Measurements from ENCODE around the gene DIO2.

DIO2 gene

GRCh38 chr14:80211153-80212022 lies at the start of gene DIO2:
TSS of gene DIO2 (minus strand) at chr14:80211504. CDS start at chr14:80211472, 32 bp downstream.
- DNase-seq (ENCODE audit: low read depth in 3 of 3, low spot score in 1 of 3): no peak

GRCh38 chr14:80260645-80261044 lies 49.3 kb upstream of the DIO2 start:
- DNase-seq (ENCODE audit: low read depth in 3 of 3, low spot score in 1 of 3): no peak

- no peak for DNase-seq (ENCODE audit: low read depth in 3 of 3, low spot score in 1 of 3)
These were observed 28.3 kb upstream of the DIO2 start for GRCh38 chr14:80239631-80240030.

GRCh38 chr14:80237143-80237542 lies 25.8 kb upstream of the DIO2 start:
- DNase-seq (ENCODE audit: low read depth in 3 of 3, low spot score in 1 of 3): no peak

GRCh38 chr14:80233470-80234089 lies 22.3 kb upstream of the DIO2 start:
- no peak for DNase-seq (ENCODE audit: low read depth in 3 of 3, low spot score in 1 of 3)

- DNase-seq (ENCODE audit: low read depth in 3 of 3, low spot score in 1 of 3): no peak
These were observed 20.4 kb upstream of the DIO2 start for GRCh38 chr14:80231702-80232101.

- DNase-seq (ENCODE audit: low read depth in 3 of 3, low spot score in 1 of 3): no peak
These were observed 12.6 kb upstream of the DIO2 start for GRCh38 chr14:80223696-80224465.

GRCh38 chr14:80216818-80217217 lies 5.5 kb upstream of the DIO2 start:
- no peak for DNase-seq (ENCODE audit: low read depth in 3 of 3, low spot score in 1 of 3)

- no peak for DNase-seq (ENCODE audit: low read depth in 3 of 3, low spot score in 1 of 3)
These were observed 4.7 kb upstream of the DIO2 start for GRCh38 chr14:80215756-80216581.

GRCh38 chr14:80215081-80215480 lies 3.8 kb upstream of the DIO2 start:
- no peak for DNase-seq (ENCODE audit: low read depth in 3 of 3, low spot score in 1 of 3)

GRCh38 chr14:80213602-80214001 lies 2.3 kb upstream of the DIO2 start:
- no peak for DNase-seq (ENCODE audit: low read depth in 3 of 3, low spot score in 1 of 3)

GRCh38 chr14:80212023-80212397 lies 706 bp upstream of the DIO2 start:
- no peak for DNase-seq (ENCODE audit: low read depth in 3 of 3, low spot score in 1 of 3)

- DNase-seq (ENCODE audit: low read depth in 3 of 3, low spot score in 1 of 3): no peak
These were observed 2.8 kb downstream of the DIO2 start for GRCh38 chr14:80208461-80208860.

- DNase-seq (ENCODE audit: low read depth in 3 of 3, low spot score in 1 of 3): no peak
These were observed 4.8 kb downstream of the DIO2 start for GRCh38 chr14:80206351-80207080.

- no peak for DNase-seq (ENCODE audit: low read depth in 3 of 3, low spot score in 1 of 3)
These were observed 8.3 kb downstream of the DIO2 start for GRCh38 chr14:80202888-80203562.

- no peak for DNase-seq (ENCODE audit: low read depth in 3 of 3, low spot score in 1 of 3)
These were observed 11.2 kb downstream of the DIO2 start for GRCh38 chr14:80200093-80200492.

GRCh38 chr14:80188571-80188970 lies 22.7 kb downstream of the DIO2 start:
- DNase-seq (ENCODE audit: low read depth in 3 of 3, low spot score in 1 of 3): no peak

- no peak for DNase-seq (ENCODE audit: low read depth in 3 of 3, low spot score in 1 of 3)
These were observed 25.0 kb downstream of the DIO2 start for GRCh38 chr14:80186301-80186800.

- no peak for DNase-seq (ENCODE audit: low read depth in 3 of 3, low spot score in 1 of 3)
These were observed 34.4 kb downstream of the DIO2 start for GRCh38 chr14:80176893-80177292.
